NCI-H1694 (cell line): ENCODE results near the gene SPOCD1.

Experiments
- DNase-seq: peaks from one replicate; lab custom pipeline; 2025; lab: John Stamatoyannopoulos, UW

SPOCD1 gene

GRCh38 chr1:31815752-31816500, at the start of gene SPOCD1:
Gene SPOCD1 (minus strand): TSS chr1:31816022. CDS start chr1:31815333, 689 bp downstream.
- DNase-seq: no peak

- no peak for DNase-seq
Observed at GRCh38 chr1:31862071-31862470, 46.2 kb upstream of the SPOCD1 start.

DNA sequence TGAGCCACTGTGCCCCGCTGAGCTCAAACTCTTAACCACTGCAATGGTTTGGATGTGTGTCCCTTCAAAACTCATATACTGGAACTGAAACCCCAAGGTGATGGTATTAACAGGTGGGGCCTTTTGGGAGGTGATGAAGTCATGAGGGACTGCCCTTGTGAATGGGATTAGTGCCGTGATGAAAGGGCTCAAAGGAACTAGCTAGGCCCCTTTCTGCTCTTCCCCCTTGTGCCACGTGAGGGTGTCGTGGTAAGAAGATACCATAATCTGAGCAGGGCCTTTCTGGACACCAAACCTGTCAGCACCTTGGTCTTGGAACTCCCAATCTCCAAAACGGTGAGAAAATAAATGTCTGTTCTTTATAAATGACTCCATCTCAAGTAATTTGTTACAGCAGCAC, 45.5 kb upstream of the SPOCD1 start:
- DNase-seq: no peak

GRCh38 chr1:31860581-31860980, 44.8 kb upstream of the SPOCD1 start:
- no peak for DNase-seq

- DNase-seq: no peak
Observed at GRCh38 chr1:31859719-31860118, 43.9 kb upstream of the SPOCD1 start.

DNA sequence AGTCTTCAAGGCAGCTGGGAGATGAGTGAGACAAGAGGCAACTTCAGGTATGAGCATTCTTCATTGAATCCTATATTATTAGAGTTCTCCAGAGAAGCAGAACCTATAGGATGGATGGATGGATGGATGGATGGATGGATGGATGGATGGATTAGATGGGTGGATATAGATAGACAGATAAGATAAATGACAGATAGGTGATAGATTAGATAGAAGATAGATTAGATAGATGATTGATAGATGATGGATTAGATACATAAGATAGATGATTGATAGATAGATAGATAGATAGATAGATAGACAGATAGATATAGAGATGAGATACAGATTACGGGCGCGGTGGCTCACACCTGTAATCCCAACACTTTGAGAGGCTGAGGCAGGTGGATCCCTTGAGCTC, 43.2 kb upstream of the SPOCD1 start:
- no peak for DNase-seq

- DNase-seq: no peak
Observed at GRCh38 chr1:31857863-31858262, 42.0 kb upstream of the SPOCD1 start.

DNA sequence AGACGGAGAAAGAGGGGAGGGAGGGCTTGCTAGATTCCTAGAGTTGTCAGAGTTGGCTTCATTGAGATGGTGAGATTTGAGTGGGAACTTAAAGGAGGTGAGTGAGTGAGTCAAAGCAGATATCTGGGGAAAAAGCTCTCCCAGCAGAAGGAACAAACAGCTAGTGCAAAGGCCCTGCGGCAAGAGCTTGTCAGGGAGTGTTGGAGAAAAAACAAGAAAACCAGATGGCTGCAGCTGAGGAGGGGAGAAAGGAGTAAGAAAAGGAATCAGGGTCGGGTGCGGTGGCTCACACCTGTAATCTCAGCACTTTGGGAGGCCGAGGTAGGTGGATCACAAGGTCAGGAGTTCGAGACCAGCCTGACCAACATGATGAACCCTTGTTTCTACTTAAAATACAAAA, 40.3 kb upstream of the SPOCD1 start:
- no peak for DNase-seq

DNA sequence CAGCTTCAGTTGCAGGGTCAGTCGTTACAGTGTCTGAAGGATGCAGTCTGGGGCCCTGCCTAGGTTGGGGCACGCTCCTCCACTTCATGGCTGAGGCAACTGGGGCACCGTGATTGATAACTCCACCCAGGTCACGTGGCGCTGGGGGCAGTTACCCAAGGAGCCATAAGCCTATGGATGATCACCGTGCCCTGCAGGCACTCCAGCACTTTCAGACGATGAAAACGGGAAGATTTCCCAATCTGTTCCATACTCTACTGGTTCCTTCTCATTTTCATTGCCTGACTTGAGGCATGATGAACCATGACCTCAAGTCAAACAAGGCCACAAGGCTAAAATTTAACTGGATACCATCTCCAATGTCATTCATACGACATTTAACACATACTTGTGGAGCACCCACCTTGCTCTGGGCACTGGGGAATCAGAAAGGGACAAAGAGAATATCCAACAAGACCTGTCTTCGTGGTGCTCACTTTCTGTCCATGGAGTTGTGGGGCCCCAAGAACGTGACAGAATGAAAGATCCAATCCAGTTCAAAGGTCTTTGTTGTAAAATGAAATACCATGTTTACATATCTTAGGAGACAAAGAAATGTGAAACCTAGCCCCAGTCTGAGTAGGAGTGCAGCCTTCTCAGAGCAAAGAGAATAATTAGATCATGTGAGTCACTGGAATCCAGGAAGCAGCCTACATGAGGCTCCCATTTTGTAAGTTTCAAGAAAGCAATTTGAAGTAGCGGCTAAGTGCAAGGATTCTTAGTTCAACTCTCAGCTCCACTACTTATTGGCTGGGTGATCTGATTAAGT, 39.4 kb upstream of the SPOCD1 start:
- DNase-seq: no peak

GRCh38 chr1:31849653-31850052, 33.8 kb upstream of the SPOCD1 start:
- no peak for DNase-seq

GRCh38 chr1:31848381-31848897, 32.6 kb upstream of the SPOCD1 start:
- DNase-seq: no peak

DNA sequence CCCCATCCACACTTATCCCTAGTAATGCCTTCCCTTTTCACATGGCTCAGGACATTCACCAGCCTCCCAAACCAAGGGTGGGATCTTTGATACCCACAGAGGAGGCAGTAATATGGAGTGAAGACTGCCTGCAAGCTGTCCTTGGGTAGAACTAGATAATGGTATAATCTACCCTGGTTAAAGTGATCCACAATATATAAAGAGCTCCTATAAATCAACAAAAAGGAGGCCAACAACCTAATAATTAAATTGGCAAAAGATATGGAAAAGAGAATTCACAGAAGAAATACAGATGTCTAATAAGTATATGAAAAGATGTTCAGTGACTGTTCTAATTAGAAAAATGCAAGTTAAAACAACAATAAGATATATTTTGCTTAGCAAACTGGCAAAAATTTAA, 30.7 kb upstream of the SPOCD1 start:
- DNase-seq: no peak

DNA sequence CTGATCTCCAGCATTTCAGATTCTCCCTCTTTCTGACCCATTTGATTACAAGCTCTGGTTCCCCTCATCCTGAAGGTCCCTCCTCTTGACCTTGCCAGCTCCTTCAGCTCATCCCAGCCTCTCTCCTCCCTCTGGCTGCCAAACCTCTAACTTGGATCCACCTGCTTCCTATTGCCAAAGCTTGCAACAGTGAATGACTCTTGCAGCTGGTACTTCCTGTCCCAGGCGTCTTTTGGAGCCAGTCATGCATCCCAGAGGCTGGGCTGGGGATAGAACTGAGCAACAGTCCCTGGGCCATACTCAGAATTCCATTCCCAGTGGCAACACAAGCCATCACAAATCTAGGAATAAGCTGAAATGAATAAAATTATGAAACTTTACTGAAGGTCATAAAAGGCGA, 27.7 kb upstream of the SPOCD1 start:
- no peak for DNase-seq

- DNase-seq: no peak
Observed at GRCh38 chr1:31839662-31840343, 24.0 kb upstream of the SPOCD1 start.

GRCh38 chr1:31837451-31838158, 21.8 kb upstream of the SPOCD1 start:
- no peak for DNase-seq

DNA sequence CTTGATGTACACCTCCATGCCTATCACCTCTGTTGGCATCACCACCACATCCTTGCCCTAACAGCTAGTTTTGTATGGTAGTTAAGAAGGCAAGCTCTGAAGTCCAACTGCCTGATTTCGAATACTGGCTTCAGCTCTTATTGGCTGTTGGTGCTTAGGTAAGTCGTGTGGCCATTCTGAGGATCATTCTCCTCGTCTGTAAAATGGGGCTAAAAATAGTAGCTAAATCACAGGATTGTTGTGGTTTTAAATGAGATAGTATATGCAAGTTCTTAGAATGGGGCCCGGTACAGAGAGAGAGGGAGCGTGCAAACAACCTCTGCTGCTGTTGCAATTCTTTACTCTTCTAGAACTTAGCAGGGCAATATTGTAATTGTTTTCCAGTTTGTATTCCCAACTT, 20.8 kb upstream of the SPOCD1 start:
- DNase-seq: no peak

DNA sequence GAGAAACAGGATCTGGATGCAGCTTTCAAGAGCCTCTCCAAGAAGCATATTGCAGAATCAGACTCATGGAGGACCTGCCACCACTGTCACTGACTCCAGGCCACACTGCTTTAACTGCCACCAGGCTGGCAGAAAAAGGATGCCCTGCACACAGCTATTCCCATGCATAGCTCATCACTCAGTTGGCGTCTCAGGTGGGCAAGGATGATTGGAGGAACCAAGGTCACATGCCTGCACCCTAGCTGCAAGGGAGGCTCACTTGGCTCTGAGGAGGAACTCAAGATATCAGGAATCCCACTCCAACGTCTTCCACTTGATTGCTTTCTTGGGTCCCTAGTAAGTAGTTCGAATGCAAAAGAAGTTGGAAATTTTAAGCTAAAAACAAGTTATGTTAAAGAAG, 19.6 kb upstream of the SPOCD1 start:
- DNase-seq: no peak

DNA sequence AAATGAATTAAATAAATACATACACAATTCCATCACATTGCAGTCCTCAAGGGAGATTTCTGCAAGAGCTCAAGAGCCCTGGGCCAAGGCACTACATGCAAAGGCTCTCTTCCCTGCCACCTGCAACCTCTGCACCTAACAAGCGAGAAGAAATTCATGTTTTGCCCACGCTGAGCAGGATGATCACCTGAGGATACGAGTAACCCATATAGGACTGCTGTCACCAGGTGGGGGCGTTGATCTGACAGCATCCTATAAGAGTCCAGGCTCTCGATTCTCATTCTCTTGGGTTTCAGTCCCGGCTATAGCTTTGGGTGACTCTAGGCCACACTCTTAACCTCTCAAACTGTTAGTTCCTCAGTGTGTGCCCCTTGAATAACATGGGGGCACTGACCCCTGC, 18.7 kb upstream of the SPOCD1 start:
- no peak for DNase-seq

GRCh38 chr1:31831397-31832378, 15.9 kb upstream of the SPOCD1 start:
- DNase-seq: no peak

- no peak for DNase-seq
Observed at GRCh38 chr1:31830511-31830910, 14.7 kb upstream of the SPOCD1 start.

- DNase-seq: no peak
Observed at GRCh38 chr1:31830065-31830464, 14.2 kb upstream of the SPOCD1 start.
